Raji (cell line): Measurements from ENCODE around the gene MARCHF3.

Experiments
- POLR2A ChIP-seq: IDR thresholded peaks from 2 replicates; pipeline ENCODE4 v1.6.1; 2011; ENCODE audit warnings: low read depth, low read length, control low read depth; ENCODE audit not compliant: insufficient read depth

MARCHF3 gene

GRCh38 chr5:127024821-127025220 lies 5.5 kb downstream of the MARCHF3 start:
- no peak for TF ChIP-seq POLR2A

GRCh38 chr5:127022846-127023245 lies 7.5 kb downstream of the MARCHF3 start:
- TF ChIP-seq POLR2A, result no peak

GRCh38 chr5:127019928-127020327 lies 10.4 kb downstream of the MARCHF3 start:
- no peak for TF ChIP-seq POLR2A

DNA sequence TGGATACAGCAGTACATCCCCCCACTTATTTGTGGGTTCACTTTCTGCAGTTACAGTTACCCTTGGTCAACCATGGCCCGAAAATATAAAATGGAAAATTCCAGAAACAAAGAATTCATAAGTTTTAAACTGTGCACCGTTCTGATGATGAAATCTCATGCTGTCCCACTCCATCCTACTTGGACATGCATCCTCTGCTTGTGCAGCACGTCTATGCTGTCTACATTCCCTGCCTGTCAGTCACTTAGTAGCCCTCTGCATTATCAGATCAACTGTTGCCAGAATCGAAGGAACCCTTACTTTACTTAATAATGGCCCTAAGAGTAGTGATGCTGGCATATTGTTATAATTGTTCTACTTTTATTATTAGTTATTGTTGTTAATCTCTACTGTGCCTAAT lies 14.6 kb downstream of the MARCHF3 start:
- TF ChIP-seq POLR2A, result no peak

DNA sequence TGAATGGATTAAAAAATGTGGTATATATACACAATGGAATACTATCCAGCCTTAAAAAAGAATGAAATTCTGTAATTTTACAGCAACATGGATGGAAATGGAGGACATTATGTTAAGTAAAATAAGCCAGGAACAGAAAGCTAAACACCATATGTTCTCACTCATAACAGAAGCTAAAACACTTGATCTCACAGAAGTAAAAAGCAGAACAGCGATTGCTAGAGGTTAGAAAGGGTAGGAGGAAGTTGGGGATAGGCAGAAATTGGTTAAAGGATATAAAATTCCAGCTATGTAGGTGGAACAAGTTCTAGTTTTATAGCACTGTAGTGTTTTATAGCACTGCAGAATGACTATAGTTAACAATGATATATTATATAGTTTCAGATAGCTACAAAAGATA lies 15.8 kb downstream of the MARCHF3 start:
- TF ChIP-seq POLR2A, result no peak

- no peak for TF ChIP-seq POLR2A
Measured at GRCh38 chr5:127013407-127013806, 17.0 kb downstream of the MARCHF3 start.

GRCh38 chr5:127012916-127013315 lies 17.4 kb downstream of the MARCHF3 start:
- TF ChIP-seq POLR2A, result no peak

GRCh38 chr5:127011961-127012644 lies 18.3 kb downstream of the MARCHF3 start:
- TF ChIP-seq POLR2A, result no peak

GRCh38 chr5:127011153-127011552 lies 19.2 kb downstream of the MARCHF3 start:
- TF ChIP-seq POLR2A, result no peak

DNA sequence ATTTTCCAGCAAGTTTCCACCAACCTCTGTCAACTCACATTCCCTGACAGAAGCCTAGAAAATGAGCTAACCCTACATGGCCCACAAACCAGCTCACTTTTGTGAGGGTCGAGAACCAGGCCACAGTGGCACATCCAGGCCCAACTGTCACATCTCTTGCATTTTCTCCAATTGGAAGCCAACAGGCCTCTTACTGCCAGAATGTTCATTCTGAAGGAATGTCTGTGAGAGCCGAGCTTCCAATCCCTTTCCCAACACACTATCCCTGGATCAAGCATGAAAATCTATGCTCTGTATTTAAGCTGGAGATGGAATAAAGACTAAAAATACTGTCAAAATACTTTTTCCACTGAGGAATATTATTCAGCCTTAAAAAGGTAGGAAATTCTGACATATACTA lies 20.0 kb downstream of the MARCHF3 start:
- TF ChIP-seq POLR2A, result no peak

DNA sequence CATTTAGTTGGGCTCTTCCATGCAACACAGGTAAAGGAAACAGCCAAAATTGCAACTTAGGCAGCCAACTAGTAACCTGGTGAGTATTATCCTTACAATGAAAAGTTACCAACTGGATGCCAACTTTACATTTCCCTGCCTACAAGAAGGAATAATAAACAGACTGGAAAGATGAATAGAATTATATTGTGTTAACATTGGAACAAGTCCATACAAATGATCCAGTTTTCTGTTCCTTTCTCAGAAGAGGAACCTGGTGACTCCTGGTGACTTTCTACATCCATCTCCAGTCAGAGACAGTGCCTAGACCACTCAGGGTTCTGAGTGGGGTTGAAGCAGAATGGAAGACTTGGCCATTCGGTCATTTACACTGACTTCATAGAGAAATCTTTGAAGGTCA lies 20.6 kb downstream of the MARCHF3 start:
- no peak for TF ChIP-seq POLR2A

GRCh38 chr5:127008300-127008975 lies 21.9 kb downstream of the MARCHF3 start:
- no peak for TF ChIP-seq POLR2A

GRCh38 chr5:127007522-127007921 lies 22.8 kb downstream of the MARCHF3 start:
- TF ChIP-seq POLR2A, result no peak

DNA sequence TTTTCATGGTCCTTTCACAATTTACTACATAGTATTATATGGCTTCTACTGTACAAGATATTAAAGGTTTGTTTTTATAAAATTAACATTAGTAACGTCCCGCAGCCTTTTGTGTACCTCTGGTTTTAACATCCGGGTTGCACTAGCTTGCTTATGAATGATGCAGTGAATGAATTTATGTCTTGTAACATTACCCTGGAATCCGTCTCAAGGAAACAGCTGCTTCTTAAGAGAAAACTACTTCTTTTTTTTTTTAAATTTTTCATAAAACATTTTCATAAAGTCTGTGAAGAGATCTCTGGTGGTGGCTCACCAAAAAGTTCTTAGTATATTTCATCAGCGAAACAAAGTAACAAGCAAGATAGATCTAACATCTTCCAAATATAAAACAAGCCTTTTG lies 23.6 kb downstream of the MARCHF3 start:
- no peak for TF ChIP-seq POLR2A

DNA sequence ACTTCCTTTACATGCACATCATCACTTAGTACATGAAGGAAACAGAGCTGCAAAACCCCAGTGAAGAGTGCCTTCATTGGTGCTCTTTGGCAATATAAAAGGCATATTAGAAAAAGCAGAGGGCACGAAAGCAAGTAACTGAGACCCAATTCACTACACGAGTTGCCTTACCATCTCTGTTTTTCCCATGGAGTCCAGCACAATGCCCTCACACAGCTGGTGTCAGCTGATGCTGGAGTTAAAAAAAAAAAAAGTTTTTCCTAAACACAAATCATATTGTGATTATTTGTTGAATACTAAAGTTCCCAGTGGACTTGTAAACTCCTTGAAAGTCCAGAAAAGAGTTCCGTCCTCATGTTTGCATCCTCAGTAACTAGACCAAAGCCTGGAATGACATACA lies 25.6 kb downstream of the MARCHF3 start:
- TF ChIP-seq POLR2A, result no peak

DNA sequence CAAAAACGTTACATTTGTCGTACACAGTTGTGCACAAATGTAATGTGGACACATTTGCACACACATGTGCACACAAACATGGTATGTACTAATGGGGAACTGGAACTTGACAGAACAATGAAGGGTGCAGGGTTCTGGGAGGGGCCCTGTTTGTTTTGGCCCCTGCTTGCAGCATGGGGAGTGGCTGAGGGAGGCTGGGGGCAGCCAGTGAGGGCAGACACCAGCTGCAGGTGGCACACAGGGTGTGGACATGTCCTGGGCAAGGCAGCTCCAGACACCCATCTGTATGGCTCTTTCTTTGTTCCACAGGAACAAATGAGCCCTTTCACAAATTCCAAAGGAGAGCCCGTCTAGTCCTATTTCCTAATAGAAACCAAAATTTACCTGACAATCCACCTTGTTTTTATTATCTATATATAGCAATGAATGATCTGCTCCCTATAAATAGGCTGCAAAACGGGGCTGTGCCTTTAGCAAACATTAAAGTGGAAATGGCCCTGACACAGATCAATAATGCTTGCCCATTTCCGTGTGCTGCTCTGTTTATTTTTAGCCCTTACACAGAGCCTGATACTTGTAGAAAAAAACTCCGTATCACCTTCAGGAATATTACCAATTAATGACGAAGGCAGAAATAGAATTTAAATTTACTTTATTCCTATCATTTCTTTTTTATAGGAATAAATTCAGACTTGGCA lies 26.4 kb downstream of the MARCHF3 start:
- no peak for TF ChIP-seq POLR2A
